Activated CD8-positive, alpha-beta memory T cell treated with anti-CD3 and anti-CD28 coated beads for 24 hours (primary cell): ENCODE data around the gene TEAD3.

ENCODE experiments used
- DNase-seq: peaks from one replicate; pipeline ENCODE4 v3.0.0-alpha.2; 2020

The TEAD3 gene

DNA sequence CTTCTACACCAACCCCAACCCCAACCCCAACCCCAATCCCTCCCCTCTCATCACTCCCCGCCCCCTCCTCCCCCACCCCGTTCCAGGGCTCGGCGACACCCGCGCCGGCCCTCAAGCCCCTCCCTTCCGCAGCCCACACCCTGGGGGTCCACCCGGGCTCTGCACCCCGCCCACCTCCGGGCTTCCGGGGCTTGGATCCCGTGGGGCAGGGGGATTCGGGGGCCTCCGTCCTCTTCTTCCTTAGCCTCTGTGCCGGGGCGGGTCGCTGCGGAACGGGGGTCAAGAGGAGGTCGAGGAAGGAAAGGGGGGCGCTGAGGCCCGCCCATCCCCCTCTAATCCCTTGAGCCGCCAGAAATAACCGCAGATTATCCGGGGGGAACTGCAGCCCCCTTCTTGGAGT is 15.1 kb upstream of the TEAD3 start:
- DNase-seq: no peak

DNA sequence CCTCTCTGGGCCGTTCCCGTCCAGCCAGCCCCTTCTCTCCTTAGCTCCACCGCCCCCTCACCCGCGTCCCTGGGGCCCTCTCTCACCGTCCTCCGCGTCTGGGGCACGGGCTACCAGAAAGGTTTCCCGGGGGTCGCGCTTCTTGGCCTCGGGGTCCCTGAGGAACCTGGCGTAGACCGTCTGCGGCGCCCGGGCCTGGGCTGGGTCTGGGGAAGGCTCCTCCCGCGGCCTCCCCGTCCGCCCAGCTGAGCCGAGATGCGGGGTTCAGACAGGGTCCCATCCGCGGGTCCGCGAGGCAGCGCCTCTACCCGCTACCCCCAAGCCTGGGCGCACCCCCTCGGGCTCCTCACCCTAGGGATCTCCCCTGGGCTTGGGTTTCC is 14.7 kb upstream of the TEAD3 start:
- DNase-seq: no peak

DNA sequence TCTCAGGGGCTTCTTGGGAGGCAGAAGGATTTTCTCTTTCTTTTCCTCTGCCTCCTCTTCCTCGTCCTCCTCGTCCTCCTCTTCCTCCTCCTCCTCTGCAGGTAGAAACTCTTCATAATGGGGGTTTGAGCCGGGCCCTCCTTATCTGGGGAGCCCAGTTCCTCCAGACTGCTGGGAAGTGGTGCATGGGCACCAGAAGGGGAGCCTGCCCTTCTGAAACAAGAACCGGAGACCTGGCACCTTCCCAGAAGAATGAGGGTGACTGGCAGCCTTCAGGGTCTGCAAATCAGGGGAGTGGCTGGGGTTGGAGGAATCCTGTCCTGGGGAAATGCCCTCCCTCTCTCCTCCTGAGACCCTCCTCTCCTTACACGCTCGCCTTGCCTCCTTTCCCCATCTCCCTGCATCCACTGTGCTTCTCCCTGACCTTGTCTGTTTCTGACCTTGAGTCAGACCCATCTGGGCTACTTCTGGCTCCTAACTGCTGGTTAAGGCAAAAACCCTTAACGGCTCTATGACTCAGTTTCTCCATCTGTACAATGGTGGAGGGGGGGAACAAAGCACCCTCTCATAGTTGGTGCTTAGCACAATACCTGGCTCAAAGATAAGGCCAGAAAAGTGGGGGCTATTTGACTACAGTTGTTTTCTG is 14.2 kb upstream of the TEAD3 start:
- DNase-seq: no peak

DNA sequence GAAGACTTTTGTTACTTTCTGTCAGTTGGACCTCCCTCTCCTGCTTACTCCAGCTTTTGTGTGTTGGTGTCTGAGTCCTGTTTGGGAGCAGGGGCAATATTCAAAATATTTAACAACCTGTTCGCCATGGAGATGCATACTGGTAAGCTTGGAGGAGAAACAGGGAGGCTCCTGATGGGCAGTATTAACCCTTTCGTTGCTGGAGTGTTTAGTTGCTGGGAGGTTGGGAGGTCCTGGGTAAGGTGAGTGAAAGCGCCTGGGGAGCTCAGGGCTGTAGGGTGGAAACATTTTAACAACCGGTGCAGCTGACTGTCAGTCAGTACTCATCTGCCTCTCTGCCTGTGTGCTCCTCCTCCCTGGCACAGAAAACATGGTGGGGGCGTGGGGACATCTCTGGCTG is 11.7 kb upstream of the TEAD3 start:
- no peak for DNase-seq

DNA sequence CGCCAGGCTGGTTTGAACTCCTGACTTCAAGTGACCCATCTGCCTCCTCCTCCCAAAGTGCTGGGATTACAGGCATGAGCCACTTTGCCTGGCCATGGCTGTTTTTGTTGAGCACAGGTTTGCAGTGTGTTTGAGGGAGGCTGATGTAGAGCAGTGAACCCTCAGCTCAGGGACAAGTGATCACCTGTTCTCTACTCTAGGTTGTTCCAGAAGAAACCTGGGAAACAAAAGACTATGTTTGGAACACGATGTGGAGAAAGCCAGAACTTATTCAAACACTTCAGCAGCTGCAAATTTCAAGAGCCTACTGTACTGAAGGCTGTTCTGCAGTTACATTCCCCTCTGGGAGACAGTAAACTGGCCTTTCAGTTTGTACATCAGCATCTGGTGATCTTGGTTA is 11.1 kb upstream of the TEAD3 start:
- no peak for DNase-seq

DNA sequence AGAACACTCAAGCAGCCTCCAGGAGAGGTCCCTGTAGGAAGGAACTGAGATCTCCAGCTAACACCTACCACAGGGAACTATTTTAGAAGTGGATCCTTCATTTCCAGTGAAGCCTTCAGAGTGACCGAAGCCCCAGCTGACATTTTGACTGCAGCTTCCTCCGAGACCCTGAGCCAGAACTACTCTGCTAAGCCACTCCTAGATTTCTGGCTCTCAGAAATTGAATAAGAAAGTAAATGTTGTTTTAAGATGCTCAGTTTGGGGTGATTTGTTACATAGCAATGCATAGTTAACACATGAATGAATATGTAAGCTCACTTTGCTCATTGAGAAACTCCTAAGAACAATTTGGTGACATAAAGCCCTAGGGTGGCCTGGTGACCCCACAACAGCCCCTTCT is 10.3 kb upstream of the TEAD3 start:
- DNase-seq: no peak

DNA sequence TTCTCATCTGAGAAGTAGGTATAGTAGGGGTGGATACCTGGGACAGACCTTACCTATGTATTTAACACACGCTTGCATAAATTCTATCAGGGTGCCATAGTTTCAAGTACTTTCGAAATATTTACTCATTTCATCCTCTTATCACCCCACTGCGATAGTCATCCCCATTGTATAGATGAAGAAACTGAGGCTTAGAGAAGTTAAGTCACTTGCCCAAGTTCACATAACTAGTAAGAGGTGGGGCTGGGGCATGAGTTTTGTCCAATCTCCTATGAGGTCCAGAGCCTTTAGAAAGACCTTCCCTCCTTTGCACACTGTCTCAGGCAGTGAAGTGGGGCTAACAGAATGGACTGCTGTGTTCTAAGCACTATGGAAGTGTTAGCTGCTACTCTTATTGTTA is 9.7 kb upstream of the TEAD3 start:
- no peak for DNase-seq

DNA sequence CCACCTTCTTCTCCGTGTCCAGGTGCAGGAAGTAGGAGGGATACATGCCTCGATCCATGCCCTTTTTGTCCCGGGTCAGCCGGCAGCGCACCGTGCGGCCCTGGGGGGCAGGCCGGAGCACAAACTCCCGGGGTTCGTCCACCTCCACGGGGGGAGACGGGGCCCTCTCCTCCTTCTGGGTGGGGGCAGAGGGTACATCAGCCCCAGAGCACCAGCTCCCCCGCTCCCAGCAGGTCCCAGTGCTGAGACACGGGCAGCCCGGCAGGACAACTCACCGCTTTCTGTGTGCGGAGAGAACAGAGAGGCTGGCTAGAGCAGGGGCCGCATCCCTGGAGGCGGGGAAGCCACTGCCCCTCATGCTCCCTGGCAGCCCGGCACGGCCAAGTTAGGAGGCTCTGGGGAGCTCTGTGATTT is 9.1 kb upstream of the TEAD3 start:
- no peak for DNase-seq

DNA sequence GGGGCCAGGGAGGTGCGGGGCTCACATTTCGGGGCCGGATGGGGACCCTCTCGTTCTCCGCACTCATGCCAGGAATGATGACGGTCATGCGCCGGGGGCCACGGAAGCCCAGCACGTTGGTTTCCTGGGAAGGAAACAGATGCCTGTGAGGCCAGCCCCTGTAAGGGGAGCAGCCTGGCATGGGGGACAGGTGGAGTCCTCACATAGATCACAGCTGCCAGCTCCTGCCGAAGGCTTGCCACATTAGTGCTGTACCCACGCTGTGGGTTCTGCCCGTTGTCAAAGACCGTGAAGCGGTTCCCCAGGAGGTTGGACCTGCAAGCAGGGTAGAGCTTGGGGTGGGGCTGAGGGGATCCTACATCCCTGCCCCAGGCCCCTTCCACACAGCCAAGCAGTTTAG is 6.7 kb upstream of the TEAD3 start:
- no peak for DNase-seq

DNA sequence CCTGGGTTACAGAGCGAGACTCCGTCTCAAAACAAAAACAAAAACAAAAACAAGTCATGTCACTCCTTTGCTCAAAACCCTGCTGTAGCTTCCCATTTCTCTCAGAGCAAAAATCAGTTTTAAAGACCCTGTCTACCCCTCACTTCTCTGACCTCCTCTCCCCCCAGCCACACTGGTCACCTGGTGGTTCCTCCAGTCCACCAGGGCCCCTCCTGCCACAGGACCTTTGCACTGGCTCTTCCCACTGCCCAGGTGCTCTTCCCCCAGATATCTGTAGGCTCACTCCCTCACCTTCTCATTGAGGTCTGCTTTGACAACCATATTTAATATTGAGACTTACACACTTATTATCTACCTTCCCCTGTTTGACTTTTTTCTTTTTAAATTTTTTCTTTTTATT is 4.9 kb upstream of the TEAD3 start:
- DNase-seq: no peak

DNA sequence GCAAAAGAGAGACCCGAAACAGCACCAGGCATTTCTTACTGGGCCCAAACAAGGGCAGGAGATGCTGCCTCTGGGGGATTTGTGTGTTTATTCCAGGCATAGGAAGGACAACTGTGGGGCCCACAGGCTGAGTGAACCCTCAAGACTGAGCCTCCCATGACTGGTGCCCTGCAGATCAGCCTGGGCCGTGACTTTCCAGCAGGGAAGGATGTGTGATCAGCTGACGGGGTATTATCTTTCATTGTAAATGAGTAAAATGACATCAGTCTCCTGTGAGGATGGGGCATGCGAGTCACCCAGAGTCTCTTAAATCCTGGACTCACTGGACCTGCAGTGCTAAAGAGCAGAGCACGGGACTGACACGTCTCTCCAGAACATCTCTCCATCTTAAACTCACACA is 3.9 kb upstream of the TEAD3 start:
- DNase-seq: no peak

DNA sequence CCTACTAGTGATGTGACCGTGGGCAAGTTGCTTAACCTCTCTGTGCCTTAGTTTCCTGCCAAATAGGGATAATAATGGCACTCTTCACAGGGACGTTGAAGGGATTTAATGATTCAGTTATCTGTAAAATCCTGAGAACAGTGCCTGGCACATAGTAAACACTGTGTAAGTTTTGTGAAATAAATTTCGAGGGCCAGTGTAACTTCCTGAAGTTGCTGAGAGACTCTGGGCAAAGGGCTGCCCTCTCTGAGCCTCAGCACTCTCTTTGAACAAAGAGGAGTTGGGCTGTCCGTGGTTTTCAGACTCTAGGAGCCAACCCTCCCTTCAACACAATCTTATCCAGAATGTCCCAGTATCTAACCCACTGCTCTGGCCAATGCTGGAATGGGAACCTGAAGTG is 2.5 kb upstream of the TEAD3 start:
- no peak for DNase-seq

DNA sequence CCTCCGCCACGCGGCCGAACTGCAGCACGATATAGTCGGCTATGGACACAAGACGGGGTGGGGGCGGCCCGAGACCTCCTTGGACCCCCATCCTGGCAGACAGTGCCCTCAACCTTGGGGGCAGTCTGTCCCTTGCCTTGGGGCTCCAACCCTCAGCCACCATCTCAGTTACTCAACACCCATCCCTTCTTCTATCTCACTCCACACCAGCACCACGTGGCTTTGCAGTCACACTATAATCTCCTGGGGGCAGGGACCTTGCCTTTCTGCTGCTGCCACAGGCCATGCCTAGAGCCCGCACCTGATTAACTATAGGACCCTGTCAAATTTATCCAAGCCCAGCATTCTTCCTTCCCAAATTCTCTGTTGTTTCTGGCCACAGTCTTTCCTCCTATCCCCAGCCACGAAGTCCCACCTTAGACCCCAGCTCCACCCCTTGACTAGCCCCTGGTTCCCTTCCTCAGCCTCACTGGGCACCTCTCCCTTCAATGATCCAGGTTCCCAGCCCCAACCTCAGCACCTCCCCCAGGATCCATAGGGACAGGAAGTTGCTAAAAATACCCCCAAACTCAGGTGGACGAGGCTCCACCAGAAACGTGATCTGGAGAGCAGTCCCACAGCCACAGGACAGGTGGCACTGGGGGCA is 1.7 kb upstream of the TEAD3 start:
- DNase-seq: peak; percentile 64

DNA sequence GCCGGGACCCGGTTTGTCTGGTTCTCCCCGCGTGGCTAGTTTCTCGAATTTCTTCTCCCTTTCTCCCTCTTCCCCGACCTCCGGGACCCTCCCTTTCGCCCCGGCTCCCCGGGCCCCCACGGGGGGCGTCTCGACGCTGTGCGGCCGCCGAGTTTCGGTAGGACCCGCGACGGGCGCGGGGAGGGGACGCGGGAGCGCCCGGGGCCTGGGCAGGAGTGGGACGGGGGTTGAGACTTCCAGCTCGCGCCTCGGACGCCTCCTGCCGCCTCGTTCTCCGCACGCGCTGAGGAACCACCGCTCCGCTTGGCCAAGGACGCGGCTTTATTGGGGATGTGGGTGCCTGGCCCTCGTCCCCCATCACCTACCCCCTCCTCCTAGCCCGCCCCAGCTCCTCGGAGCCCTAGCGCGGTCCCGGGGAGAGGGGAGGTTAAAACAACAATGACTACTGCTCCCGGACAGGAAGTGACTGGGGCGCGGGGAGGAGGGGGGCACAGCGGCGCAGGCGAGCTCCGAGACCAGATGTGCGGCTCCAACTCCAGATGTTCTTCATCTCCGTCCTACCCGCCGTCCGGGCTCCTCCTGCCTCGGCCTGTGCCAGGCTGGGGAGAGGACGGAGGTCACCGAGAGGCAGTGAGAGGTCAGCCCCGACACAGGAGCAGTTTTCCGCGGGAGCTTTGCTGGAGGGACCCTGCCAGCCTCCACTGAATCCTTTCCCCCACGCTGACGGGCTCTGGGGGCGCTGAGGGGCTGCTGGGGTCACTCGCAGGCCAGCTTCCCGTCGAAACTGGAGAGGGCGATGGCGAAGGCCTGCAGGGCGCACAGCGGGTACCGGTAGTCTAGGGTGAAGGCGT is 917 bp upstream of the TEAD3 start:
- DNase-seq: peak; percentile 84

DNA sequence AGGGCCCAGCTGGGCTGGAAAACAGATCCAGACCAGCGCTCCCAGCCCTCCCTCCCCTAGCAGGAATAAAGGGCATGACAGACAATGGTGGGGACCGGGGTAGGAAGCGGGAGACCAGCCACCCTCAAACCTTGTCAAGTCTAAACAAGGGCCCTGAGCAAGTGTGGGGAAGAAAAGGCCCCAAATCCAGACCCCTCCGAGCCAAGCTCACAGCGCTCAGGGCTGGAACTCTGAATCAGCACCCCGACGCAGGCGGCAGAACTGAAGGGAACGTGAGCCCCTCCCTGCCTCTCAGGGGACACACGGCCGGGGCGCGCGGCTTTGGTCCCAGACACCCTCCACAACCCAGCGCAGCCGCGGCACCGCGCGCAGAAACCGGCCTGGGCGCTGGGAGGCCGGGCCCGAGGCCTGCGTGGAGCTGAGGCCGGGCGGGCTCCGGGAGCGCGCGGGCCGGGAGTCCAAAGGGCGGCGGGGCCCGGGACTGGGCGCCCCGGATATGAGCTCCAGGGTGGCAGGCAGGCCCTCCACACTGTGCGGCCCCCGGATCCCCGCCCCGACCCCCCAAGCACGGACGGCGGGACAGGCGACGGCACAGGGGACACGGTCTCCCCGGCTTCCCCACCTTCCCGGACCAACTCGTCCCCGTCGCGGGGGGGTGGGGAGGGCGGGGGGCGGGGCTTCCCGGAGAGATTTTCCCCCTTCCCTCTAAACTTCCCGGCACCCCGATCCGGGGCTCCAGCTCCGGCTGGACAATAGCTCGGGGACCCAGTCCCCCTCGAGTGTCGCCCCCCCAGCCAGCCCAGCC is 641 bp downstream of the TEAD3 start:
- no peak for DNase-seq

DNA sequence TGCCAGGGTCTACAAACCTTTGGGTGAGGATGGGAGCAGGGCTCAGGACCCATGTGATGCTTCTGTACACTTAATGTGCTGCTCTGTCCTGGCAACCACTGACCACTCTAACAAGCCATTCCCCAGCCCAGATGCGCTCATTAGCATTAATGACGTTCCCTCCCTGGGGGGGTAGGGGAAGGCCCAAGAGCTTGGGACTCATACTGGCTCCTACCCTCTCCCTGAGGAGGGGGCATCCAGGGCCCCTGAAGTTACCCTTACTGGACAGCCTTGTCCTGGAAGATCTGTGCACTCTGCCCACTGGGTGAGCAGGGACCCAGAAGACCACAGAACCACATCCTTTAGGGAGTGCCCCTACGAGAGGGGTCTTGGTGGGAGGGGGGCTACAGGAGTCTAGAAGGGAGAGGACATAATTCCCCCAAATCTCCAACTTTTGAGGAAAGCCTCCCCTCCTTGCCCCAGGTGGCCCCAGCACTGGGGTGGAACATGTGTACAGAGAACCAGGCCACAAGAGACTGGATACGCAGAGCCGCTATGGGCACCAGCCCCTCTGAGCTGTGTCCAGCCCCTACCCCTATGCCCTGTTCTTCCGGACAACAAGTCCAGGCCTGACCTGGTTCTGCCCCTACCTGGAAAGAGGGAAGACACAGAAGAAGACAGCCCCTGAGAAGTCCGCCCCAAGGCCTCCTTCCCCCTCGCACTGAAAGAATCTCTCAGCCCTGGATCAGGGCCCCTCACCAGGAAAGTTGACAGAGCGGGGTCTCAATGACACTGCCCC is 1.4 kb downstream of the TEAD3 start:
- DNase-seq: no peak

DNA sequence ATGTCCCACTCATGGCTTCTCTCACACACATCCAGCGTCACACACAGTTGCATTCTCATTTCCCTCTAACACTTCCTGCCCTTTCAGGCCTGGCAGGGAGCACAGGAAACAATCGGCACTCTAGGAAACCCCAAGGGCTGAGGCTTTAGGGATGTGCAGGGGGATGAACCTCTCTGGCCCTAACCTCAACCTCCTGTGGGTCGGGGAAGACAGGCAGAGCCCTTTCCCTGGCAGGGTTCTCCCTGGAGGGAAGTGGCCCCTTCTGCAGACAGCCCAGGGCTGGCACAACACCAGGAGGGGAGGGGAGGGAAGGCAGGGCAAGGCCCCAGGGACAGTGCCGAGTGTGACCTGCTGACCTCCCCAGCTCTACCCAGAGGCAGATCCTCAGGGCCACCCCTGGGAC is 2.7 kb downstream of the TEAD3 start:
- no peak for DNase-seq

DNA sequence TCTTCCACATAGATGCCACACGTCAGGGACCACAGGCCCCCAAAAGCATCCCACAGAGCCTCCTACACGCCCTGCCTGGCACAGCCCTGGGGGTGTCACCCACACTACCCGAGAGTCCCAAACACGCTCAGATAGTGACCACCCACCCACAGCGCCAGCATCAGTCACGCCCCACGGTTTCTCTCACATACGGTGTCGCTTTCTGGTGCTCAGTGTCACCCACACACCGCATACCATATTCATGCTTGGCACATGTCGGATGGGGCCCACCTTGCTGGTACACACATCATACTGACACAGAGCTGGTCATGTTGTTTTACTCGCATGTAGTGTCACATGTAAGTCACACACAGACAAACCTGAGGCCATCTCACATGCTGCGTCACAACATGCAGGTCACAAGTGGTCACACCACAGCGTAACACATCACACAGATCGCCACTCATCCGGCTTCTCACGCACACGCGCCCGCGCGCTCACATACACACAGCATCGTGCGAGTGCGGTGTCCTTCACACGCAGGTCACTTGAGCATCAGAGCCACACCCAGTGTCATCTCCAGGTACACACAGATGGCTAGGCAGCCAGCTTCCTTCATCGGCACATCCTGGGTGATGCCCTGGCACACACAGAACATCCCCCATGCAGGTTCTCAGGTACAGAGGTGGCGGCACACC is 3.4 kb downstream of the TEAD3 start:
- DNase-seq: no peak

DNA sequence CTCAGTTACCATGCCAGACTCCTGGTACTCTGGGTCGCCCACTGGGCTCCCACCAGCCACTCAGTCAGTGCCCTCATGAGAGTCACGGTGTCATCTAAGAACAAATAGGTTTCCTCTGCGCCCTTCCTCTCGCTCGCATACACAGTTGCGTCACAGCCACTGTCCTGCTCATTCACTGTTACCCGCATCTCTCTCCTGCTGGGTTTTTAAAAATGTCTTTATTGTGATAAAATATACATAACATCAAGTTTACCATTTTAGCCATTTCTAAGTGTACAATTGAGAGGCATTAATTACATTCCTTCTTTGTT is 4.0 kb downstream of the TEAD3 start:
- no peak for DNase-seq

DNA sequence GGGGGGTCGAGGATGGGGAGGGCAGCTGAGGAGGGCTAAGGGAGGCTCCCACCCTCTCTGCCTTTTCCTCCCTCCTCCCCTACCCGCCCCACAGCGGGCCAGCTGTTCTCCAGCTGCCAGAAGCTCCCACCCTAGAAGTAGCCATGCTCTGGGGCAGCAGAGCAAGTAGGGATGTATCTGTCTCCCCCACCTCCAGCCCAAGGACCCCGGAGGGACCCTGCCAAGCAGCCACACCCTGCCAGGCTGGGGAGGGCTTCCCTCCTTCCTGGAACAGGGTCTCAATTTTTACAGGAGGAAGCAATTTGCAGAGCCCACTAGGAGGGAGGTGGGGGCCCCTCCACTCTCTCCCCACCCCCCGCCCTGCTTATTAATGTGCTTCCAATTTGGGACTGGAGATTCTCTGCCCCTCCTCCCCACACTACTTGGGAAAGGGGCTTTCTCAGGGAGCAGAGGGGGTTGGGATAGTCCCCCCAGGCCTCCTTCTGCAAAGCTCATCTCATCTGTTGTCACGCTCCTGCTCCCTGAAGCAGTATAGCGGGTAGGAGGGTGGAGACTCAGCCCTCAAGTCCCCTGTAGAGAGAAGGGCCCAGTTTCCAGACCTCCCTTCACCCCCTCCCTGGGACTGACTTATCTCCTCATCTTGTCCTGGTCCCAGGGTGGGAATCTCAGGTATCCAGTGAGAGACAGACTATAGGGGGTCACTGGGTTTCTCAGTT is 4.5 kb downstream of the TEAD3 start:
- no peak for DNase-seq

DNA sequence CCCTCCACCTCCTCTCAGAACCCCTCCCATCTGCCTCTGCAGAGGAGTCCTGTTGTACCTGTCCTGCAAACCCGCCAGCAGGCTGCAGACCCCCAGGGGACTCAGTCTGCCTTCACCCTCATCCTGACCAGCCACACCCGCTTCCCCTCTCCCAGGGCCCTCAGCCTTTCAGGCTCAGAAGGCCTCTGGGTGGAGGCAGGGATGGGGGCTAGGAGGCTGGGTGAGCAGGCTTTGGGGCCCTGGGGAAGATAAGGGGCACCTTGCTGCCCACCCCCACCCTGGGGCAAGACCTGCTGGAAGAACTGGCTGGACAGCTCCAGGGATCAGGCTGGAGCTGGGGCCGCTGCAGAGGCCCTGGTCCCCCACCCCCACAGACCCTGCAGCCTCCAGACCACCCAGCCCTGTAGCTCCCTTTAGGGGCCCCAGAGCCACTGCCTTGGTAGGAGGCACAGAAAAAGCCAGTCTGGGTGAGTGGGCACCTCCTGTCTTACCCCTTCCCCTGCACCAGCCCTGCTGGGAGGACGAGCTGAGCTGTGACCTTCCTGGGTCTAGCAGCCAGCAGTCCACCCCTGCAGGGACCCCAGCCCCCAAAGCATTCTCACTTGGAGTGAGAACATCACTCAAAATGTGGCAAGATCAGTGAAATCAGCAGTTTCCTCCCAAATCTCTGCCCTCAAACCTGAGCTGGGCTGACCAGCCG is 5.2 kb downstream of the TEAD3 start:
- DNase-seq: no peak
